Coronary artery (tissue), 2 donors: ENCODE data around the gene MAP2K5.

Experiments used
- DNase-seq: peaks from one replicate; pipeline ENCODE4 v3.0.0-alpha.2; 2017; ENCODE audit warnings: low spot score
- H3K27ac ChIP-seq, 2 donors: fragments of 200-600 bp; sonication (generic); one replicate each; pipeline ENCODE4 v1.5.1; 2016 to 2019
- H3K4me3 ChIP-seq: fragments of 200-600 bp; sonication (generic); 2 replicates; pipeline ENCODE4 v1.5.1; 2016; ENCODE audit warnings: mild to moderate bottlenecking, moderate library complexity
- CTCF ChIP-seq: fragments of 200-600 bp; sonication (generic); IDR thresholded peaks from one replicate; pipeline ENCODE4 v1.5.1; 2019; ENCODE audit warnings: antibody characterized with exemption

The MAP2K5 gene

GRCh38 chr15:67832031-67832551 is 289.6 kb downstream of the MAP2K5 start:
- TF ChIP-seq CTCF: no peak
- DNase-seq: no peak
- H3K4me3 ChIP-seq: no peak overlapping the region
- H3K27ac ChIP-seq: no peak overlapping the region

- no peak for DNase-seq
- no peak for TF ChIP-seq CTCF
- peak overlapping the region; percentile 66 for H3K4me3 ChIP-seq
Observed at GRCh38 chr15:67832897-67833709, 290.6 kb downstream of the MAP2K5 start.

GRCh38 chr15:67833710-67834511 is 291.4 kb downstream of the MAP2K5 start:
- peak overlapping the region; percentile 66 for H3K4me3 ChIP-seq
- no peak overlapping the region for H3K27ac ChIP-seq
- DNase-seq: no peak
- TF ChIP-seq CTCF: peak; percentile 15

More at GRCh38 chr15:67832897-67833709, 290.6 kb downstream of the MAP2K5 start:
- no peak overlapping the region for H3K27ac ChIP-seq

- DNase-seq: no peak
- TF ChIP-seq CTCF: no peak
- H3K4me3 ChIP-seq: peak overlapping the region; percentile 66
- no peak overlapping the region for H3K27ac ChIP-seq
Observed at GRCh38 chr15:67834581-67835296, 292.2 kb downstream of the MAP2K5 start.

GRCh38 chr15:67835297-67836133 is 293.0 kb downstream of the MAP2K5 start:
- TF ChIP-seq CTCF: no peak
- DNase-seq: no peak
- Histone ChIP-seq H3K4me3 (peak overlapping the region; percentile 66), H3K27ac (no peak overlapping the region)

GRCh38 chr15:67836134-67836455 is 293.6 kb downstream of the MAP2K5 start:
- Histone ChIP-seq H3K27ac (no peak overlapping the region), H3K4me3 (peak overlapping the region; percentile 66)
- no peak for TF ChIP-seq CTCF
- DNase-seq: no peak
